Measurements from ENCODE around the gene TCOF1. TPM values are rescaled to one million over a fixed set of nuclear protein-coding genes. Genes with fewer than 3 reads are reported as not detected.

Gene TCOF1
- total RNA-seq, 4 donors from 2014 or later, result 32.1 to 64.8 (median 38.7) TPM

GRCh38 chr5:150311015-150311692 lies 46.3 kb upstream of the TCOF1 start:
- Histone ChIP-seq H3K4me3 (no peak overlapping the region), H3K36me3 (no peaks in the 10 kb centered on the region), H3K27me3 (no peaks in the 10 kb centered on the region), H3K27ac (no peak overlapping the region), H3K9me3 (no peaks in the 10 kb centered on the region), H3K4me1 (peaks cover 0 to 34% (median 5%) of the 10 kb centered on the region in 4 donors)
- no peak for DNase-seq (ENCODE audit: low spot score in 2 of 2)
- 78 to 82% methylated on average over 6 to 7 of the region's 7 CpGs for WGBS, 2 donors
- TF ChIP-seq EP300 (IDR thresholded peaks at IDR 0.05) (no peak), POLR2A (IDR thresholded peaks at IDR 0.05) (no peak), CTCF (IDR thresholded peaks at IDR 0.05) (no peak)

GRCh38 chr5:150312518-150312917 lies 45.0 kb upstream of the TCOF1 start:
- H3K27me3 ChIP-seq, result no peaks in the 10 kb centered on the region
- no peak for TF ChIP-seq EP300 (IDR thresholded peaks at IDR 0.05)
- no peak for TF ChIP-seq CTCF (IDR thresholded peaks at IDR 0.05)
- TF ChIP-seq POLR2A (IDR thresholded peaks at IDR 0.05), result no peak
- WGBS, 2 donors, result 92% methylated on average over 6 of the region's 6 CpGs
- no peak overlapping the region for H3K4me3 ChIP-seq
- H3K36me3 ChIP-seq, result no peaks in the 10 kb centered on the region
- no peak overlapping the region for H3K27ac ChIP-seq
- H3K9me3 ChIP-seq, result no peaks in the 10 kb centered on the region
- peaks cover 0 to 30% (median 6%) of the 10 kb centered on the region in 4 donors for H3K4me1 ChIP-seq
- DNase-seq (ENCODE audit: low spot score in 2 of 2), result no peak

- H3K36me3 ChIP-seq, result no peaks in the 10 kb centered on the region
- peaks cover 0 to 27% (median 7%) of the 10 kb centered on the region in 4 donors for H3K4me1 ChIP-seq
- H3K27me3 ChIP-seq, result no peaks in the 10 kb centered on the region
- no peak overlapping the region for H3K4me3 ChIP-seq
- H3K27ac ChIP-seq, result no peak overlapping the region
- TF ChIP-seq POLR2A (IDR thresholded peaks at IDR 0.05), result no peak
- no peak for TF ChIP-seq EP300 (IDR thresholded peaks at IDR 0.05)
- no peak for TF ChIP-seq CTCF (IDR thresholded peaks at IDR 0.05)
- H3K9me3 ChIP-seq, result no peaks in the 10 kb centered on the region
- WGBS, 2 donors, result 86 to 92% methylated on average over 6 of the region's 6 CpGs
- DNase-seq (ENCODE audit: low spot score in 2 of 2), result no peak
These were observed 44.0 kb upstream of the TCOF1 start for GRCh38 chr5:150313501-150313900.

- DNase-seq (ENCODE audit: low spot score in 2 of 2), result no peak
- Histone ChIP-seq H3K4me1 (peaks cover 0 to 24% (median 5%) of the 10 kb centered on the region in 4 donors), H3K27me3 (no peaks in the 10 kb centered on the region), H3K36me3 (no peaks in the 10 kb centered on the region), H3K27ac (no peak overlapping the region), H3K4me3 (no peak overlapping the region), H3K9me3 (no peaks in the 10 kb centered on the region)
- WGBS, 2 donors, result 67 to 72% methylated on average over 6 of the region's 6 CpGs
- TF ChIP-seq EP300 (IDR thresholded peaks at IDR 0.05), result no peak
- no peak for TF ChIP-seq POLR2A (IDR thresholded peaks at IDR 0.05)
- no peak for TF ChIP-seq CTCF (IDR thresholded peaks at IDR 0.05)
These were observed 43.4 kb upstream of the TCOF1 start for GRCh38 chr5:150313921-150314716.

GRCh38 chr5:150315245-150315644 lies 42.3 kb upstream of the TCOF1 start:
- no peaks in the 10 kb centered on the region for H3K36me3 ChIP-seq
- 91 to 95% methylated on average over 4 of the region's 4 CpGs for WGBS, 2 donors
- TF ChIP-seq EP300 (IDR thresholded peaks at IDR 0.05) (no peak), CTCF (IDR thresholded peaks at IDR 0.05) (no peak), POLR2A (IDR thresholded peaks at IDR 0.05) (no peak)
- peaks cover 0 to 25% (median 2%) of the 10 kb centered on the region in 4 donors for H3K4me1 ChIP-seq
- no peaks in the 10 kb centered on the region for H3K9me3 ChIP-seq
- no peaks in the 10 kb centered on the region for H3K27me3 ChIP-seq
- no peak overlapping the region for H3K27ac ChIP-seq
- DNase-seq (ENCODE audit: low spot score in 2 of 2), result no peak
- no peak overlapping the region for H3K4me3 ChIP-seq

Data from tibial nerve (tissue), 4 donors.